NCI-H1105 treated with DMSO at 0.1 percent for 48 hours (cell line): Measurements from ENCODE around the gene FBLN2.

Experiments
- DNase-seq: peaks from one replicate; lab custom pipeline; 2025; lab: John Stamatoyannopoulos, UW

FBLN2 gene

DNA sequence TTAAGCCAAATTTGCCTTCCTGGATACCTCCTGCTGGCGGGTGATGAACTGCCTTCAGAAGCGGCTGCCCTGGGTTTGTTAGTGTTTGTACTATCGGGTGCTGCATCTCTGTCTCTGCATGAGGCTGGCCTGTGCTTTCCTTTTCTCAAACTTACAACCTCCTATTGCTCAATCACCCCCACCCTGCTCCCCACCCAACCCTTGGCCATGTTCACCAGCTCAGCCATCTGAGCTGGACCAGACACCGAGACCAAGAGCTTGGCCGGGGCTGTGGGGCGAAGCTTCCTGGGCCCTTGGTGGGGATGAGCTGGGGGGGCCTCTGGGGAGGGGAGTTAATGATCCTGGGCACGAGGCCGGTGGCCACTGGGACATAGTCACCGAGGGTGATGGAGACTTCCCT is 16.8 kb upstream of the FBLN2 start:
- DNase-seq, result no peak

DNA sequence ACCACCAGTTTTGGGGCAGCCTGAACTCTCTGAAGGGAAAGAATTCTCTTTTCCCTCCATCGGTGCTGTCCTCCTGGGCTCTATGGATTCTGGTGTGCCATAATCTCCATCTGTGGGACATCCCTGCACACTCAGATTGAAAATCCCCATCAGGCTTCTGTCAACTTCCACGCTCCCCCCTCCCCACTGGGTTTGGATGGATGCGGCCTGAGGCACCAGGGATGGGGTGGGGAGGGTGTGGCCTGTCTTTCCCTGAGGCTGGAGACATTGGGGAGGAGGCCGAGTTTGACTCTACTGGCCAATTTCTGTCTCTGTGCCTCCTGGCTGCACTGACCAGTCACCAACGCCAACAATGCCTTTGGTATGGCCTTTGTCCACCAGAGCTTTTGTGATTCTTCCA is 16.3 kb upstream of the FBLN2 start:
- no peak for DNase-seq

DNA sequence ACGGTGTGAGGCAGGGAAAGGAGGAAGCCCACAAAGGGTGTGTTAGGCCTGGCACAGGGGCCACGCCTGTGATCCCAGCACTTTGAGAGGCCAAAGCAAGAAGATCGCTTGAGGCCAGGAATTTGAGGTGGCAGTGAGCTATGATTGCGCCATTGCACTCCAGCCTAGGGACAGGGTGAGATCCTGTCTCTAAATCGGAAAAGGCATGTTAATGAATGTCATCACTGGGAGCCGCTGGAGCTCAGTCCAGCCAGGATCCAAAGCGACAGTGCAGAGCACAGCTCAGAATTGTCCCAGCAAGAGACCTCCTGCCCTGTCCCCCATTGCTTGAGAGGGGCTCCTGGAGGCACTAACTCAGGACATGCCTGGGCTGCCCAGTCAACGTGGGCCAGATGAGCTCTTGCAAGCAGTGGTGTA is 15.0 kb upstream of the FBLN2 start:
- no peak for DNase-seq

DNA sequence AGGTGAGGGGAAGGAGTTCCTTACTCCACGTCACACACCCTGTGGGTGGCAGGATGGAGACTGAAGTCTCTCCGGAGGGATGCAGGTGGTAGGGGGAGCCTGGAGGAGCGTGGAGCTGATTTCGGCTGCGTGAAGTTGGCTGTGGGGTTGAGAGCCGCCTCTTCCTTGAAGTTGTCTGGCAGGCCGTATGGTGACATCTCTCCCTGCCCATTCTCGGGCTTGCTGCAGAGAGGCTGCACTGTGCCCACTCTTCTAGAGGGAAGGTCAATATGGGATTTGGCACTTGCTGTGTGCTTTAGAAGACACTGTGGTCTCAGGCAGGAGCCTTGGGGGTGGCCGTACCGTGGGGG is 13.4 kb upstream of the FBLN2 start:
- no peak for DNase-seq

DNA sequence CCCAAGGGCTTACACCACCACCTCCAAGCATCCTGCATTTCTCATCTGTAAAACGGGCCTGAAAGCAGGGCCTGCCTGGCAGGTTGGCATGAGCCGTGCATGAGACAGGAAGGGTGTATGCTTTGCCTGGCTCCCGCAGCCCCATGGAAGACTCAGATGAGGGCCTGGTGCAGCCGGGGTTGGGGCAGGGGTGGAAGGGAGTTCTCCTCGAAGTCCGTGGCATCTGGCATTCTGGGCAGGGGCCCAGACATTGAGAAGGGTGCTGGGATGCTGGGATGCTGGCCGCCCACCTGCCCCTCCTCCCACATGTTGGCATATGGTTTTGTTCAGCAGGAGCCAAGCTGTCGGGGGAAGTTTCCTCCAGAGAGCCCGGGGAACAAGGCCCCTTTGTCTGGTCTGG is 13.0 kb upstream of the FBLN2 start:
- no peak for DNase-seq

DNA sequence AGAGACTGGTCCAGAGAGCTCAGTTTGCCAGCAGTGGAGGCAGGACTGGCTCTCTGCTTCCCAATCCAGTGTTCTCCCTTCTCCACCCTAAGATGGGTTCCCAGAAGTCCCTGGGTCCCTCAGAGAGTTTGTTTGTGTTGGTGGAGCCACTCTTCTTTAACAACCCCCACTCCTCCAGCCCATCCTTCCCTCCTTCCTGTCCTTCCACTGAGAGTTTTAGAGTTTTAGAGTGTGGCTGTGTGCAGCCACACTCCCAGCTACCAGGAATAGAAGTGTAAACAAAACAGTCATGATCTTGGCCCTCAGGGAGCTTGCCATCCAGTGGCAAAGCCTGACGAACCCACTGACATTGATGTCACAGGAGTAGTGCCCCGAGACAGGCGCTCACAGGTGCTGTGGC is 12.5 kb upstream of the FBLN2 start:
- no peak for DNase-seq

DNA sequence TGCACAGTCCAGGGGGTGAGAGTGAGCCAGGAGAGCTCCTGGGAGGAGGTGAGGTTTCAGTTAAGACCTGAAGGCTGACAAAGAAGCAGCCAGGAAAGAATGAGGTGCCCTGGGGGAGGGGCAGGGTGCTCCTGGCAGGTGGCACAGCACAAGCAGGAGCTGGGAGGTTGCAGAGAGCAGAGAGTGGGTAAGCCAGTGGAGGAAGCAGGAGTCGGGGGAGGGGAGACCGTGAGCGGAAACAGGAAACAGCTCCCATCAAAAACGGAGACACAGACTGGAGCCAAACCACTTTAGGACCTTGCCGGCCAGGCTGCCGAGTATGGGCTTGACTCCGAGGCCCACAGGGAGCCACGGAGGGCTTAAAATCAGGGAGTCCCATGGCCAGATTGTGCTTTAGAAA is 12.1 kb upstream of the FBLN2 start:
- DNase-seq, result no peak

DNA sequence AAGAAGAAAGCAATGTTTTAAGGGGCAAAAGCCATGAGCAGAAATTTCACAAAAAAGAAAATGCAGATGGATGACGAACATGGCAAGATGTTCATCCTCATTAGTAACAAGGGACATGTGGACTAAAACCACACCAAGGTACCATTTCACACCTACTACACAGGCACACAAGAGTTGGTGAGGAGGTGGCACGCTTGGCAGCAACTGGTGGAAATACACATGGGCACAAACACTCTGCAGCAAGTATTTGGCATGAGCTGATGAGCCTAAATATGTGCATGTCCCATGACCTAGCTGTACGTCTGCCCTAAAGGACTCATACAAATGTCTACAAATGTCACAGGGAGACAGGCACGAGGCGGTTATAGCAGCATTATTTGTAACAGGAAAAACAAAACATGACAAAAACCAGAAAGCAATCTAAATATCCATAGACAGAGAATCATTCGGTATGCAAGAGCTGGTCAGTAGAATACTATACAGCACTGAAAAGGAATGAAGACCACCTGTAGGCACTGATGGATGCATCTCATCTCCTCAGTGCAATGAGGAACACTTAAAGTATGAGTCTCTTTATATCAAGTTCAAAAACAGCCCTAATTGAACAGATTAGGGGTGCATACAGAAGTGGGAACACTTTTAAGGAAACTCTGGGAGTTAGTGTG is 11.5 kb upstream of the FBLN2 start:
- DNase-seq, result no peak

DNA sequence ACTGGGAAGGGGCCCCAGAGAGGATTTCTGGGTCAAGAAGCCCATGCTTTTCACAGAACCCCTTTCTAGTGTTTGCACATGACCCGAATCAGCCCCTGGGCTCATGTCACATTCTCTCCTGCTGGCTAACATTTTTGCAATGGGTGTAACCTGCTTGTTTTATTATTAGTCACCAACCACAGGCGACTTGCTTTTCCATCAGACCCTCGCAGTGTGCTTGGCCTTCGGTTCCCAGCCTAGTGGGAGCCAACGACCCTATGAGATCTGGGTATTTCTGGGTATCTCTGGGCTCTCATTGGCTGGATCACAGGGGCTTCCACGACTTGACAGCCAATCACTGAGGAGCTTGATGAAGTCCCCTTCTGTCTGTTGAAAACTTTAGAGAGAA is 11.0 kb upstream of the FBLN2 start:
- no peak for DNase-seq

DNA sequence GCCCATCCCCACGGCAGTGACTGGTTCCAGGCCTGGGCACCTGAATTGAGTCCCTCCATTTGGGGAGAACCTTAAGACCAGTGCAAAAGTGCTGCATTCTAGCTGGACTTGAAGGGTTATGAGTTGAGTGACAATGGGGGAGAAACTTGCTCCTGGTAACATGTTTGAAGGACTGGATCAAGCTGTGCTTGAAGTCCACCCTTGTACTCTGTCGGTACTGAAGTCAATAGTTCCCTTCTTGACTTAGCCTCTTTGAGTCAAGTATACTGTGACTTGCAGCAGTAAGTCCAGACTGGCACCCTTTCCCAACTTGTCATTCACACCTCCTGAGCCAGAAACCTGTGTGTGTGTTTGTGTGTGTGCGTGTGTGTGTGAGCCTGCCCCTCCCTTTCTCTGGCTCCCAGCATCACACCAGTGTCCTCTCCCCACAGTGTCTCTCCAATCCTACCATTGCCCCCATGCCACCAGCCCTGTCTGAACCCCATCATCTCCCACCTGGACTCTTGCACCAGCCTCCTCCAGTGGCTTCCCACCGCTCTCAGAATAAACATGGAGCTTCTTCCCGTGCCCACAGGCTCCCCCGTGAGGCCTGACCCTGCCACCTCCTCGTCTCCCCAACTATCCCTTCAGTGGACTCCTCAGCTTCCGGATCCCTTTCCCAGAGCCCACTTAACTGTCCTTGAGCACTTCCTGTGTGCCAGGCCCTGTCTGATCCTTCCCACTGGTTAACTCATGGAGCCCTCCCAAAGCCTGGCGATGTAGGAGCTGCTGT is 10.2 kb upstream of the FBLN2 start:
- DNase-seq, result no peak

DNA sequence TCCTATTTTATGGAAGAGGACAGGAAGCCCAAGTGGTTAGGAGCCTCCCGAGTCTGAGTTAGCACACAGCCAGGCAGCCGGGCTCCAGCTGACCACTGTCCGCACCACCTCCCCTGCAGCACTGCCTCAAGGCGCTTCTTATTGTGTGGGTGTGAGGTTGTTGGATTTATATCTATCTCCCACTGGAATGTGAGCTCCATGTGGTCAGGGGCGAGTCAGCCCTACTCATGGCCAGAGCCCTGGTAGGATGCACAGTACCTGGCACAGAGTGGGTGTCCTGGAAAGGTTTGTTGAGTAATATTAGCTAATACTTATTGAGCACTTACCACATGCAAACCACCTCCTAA is 9.7 kb upstream of the FBLN2 start:
- no peak for DNase-seq

DNA sequence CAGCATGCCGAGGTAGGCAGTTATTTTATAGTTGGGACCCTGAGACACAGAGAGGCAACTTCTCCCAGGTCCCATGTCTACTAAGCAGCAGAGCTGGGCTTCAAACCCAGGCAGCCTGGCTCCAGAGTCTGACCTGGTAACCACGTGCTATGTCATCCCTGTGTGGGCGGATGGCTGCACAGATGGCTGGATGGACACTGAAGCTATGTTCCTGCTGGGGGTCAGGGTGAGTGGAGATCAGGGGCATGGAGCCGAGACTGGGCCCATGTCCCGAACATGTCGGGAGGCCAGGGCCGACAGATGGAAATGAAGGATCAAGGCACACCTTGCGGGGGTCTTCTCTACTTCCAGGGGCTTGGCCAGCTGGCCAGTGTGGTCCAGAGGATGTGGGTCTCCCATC is 9.3 kb upstream of the FBLN2 start:
- DNase-seq, result no peak

DNA sequence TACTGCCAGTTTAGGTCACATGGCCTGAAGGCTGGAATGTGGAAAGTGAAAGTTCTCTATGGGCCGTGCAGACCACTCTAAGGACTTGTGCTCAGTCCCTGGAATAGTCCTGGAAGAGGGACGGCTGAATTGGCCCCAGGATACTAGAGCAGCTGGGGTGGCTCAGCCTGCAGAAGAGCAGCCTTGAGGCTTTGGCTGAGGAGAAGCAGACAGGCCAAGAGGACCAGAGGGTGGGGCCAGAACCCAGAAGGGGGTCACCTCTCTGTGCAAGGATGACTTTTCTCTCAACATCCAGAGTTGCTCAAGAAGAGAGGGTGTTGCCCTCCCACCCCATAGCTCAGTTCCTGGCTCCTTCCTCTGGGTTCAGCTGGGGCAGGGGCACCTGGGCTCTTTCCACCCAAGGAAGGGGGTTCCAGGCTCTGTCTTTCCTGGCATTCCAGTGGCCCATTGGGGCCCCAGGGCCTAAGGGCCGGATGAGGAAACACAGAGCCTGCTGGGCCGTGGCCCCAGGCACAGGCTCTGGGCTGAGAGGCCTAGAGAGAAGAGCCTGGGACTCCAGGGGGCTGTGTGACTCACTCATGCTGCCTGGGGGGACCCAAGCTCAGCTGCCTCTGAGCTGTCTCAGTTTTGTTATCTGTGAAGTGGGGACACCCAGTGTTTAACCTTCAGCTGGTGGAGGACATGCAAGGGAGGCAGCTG is 8.5 kb upstream of the FBLN2 start:
- DNase-seq, result no peak

DNA sequence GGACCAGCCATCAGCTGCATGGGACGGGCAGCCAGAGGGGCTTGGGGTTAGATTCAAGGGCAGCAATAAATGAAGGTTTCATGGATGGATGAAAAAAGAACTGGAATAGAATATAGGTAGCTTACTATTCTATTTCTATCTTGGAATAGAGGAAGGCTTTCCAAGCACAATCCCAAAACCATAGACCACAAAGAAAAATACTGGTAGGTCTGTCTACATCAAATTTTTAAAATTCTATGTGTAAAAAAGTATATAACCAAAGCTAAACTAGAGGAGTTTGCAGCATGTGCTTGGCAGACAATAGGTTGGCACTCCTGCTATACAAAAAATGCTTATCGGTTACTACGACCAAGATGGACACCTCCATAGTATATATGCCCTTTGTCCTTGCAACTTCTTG is 7.2 kb upstream of the FBLN2 start:
- no peak for DNase-seq

DNA sequence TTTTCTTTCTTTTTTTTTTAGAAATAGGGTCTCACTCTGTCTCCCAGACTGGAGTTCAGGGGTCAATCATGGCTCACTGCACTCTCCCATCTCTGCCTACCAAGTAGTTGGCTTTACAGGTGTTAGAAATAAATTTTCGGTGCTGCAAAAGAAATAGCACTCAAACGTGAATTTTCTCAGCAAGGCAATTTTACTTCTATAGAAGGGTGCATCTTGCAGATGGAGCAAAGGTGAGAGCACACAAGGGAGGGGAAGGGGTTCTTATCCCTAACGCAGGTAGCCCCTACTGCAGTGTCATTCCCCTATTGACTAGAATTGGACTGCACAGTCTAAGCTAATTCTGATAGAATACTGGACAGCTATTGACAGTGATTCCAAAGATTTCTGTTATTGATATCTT is 6.8 kb upstream of the FBLN2 start:
- no peak for DNase-seq

DNA sequence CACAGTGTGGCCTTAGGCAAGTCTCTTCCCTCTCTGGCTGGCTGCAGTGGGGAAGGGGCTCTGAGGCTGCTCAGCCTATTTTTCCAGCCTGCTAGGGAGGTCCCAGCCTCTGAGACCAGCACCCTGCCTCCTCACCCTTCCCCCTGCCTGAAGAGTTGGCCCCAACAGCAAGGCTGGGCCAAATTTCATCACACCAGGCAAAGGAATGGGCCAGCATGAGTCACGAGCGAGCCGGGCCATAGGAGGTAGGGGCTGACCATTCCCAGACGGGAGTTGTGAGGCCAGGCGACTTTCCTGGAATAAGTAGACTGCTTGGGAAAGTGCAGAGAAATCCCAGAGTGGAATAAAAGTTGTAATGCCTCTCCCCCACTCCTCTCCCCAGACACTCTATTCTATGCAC is 5.7 kb upstream of the FBLN2 start:
- no peak for DNase-seq

DNA sequence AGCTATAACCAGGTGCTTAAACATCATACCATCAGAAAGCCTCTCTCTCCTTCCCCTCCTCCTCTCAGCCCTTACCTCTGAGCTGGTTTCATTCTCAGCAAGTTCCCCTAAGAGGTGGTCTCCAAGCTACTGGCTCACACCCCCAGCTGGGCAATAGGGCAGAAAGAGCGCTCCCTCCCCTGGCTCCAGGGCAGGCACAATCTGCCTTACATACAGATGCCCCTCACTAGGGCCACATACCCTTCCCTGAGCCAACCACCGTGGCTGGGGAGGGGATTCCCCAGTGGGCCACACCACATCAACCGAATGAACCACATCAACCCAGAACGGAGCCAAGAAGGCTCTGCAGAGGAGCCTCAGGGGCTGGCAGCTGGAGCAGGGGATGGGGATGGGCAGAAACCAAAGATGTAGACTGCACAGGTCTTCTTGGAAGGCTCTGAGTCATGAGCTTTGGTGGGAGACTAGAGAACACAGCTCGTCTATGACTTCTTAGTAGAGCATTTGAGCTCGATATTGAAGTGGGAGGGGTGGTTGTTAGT is 4.6 kb upstream of the FBLN2 start:
- no peak for DNase-seq

DNA sequence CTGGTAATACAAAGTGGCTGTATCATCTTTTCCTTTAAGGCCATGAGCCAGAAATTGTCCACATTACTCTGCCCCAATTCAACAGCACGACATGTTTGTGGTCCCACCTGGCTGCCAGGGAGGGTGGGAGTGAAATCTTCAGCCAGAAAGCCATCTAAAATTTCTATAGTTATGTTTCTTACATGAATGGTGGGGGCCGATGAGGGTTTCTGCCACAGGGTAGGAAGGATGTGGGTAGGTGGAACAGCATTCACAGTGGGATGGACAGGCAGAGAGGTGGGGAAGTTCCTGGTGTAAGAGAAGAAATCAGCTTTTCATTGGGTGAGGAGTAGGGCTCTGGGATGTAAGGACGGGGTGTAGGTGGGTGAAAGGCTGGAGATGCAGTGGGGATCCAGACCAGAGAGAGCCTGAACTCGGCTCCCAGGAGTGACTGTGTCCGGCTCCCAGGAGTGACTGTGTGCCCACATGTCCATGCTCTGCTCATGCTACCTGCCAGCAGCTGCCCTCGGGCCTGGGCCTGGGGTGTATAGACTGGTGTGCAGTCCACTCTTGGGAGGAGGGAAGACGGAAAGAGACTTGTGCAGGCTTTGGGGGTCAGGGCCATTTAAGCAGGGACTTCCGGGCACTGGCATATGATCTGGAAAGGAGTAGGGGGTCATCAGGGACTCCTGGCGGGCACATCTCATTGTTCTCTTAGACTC is 3.8 kb upstream of the FBLN2 start:
- DNase-seq, result no peak

DNA sequence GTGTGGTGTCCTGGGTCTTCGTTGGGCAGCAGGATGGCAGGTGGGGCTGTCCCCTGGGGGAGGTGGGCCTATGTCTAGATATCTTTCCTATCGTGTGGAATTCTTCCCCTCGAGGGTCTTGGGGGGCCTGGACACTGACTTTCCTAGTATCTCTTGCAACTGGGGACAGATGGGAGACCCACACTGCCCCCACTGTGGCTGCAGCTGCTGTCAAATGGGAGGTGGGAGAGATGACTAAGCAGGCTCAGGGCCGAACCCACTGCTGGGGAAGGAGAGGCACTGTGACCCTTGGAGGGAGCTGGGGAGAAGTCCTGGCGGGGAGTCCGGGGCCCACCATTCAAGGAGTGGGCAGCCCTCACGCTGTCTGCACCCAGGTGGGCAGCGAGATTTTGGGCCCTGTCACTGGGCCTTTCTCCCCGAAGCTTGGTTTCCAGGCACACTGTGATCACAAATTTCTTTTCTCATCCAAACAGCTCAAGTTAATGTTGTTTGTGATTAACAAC is 2.9 kb upstream of the FBLN2 start:
- DNase-seq, result no peak

DNA sequence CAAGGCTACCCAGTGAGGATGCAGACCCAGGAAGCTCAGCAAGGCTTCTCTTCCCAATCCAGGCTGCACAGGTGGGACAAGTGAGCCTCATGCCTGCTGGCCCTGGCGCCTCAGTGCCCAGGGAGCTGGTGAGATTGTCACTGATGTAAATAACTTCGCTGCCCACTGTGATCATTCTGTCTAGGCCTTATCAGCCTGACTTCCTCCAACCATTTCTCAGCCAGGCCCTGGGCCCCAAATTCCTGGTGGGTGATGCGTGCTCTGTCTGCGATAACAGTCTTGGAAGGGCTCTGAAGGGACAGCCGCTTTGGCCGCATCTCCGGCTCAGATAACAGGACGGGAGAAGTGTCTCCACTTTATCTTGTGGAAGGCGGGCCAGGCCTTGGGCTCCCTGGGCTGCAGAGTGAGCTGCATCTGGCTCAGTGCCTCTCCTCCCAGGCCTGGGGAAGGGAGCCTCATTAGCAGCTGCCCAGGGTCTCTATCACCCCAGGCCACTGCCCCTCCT is 2.2 kb upstream of the FBLN2 start:
- DNase-seq, result no peak

DNA sequence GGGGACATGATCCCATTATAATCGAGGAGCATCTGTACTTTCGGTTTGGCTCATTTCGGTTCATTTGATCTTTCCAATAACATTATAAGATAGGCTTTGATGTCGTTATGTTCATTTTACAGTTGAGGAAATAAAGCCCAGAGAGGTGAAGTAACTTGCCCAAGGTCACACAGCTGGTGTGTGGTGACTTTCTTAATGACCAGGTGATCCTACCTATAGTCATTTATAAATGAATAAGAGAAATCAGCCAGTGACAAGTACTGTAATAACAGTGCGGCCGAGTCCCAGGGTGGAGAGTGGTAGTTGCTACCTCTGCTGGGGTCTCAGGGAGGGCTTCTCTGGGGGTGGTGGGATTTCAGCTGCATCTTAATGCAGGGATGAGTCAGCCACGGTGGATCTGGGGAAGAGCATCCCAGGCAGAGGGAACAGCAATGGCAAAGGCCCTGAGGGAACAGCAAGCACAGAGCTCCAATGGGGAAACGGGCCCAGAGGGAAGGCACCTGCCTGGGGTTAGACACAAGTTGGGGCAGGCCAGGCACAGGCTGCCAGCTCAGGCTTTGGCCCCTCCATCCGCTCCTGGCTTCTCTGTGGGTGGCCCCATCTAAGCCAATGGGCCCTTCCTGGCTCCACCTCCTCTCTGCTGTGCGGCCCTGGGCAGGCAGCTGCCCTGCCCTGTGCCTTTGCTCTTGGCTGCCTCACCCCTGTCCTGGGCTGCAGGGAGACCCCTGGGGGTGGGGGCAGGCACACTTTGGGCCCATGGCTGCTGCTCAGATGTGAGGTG is 1.1 kb upstream of the FBLN2 start:
- no peak for DNase-seq
